ENCODE results near the gene SNX15. TPM values are rescaled to one million over a fixed set of nuclear protein-coding genes. Genes with fewer than 3 reads are reported as not detected.

Gene SNX15
- total RNA-seq, 1 donor: 25.9 TPM

GRCh38 chr11:65055538-65055937 is 28.3 kb downstream of the SNX15 start:
- DNase-seq (ENCODE audit: low read depth in 2 of 3, low spot score in 2 of 3): no peak

- no peak for DNase-seq (ENCODE audit: low read depth in 2 of 3, low spot score in 2 of 3)
Observed at GRCh38 chr11:65056999-65057398, 29.8 kb downstream of the SNX15 start.

- DNase-seq (ENCODE audit: low read depth in 2 of 3, low spot score in 2 of 3): no peak
Observed at GRCh38 chr11:65057526-65057925, 30.3 kb downstream of the SNX15 start.

- DNase-seq (ENCODE audit: low read depth in 2 of 3, low spot score in 2 of 3): no peak
Observed at GRCh38 chr11:65058012-65058411, 30.8 kb downstream of the SNX15 start.

GRCh38 chr11:65058419-65059054 is 31.3 kb downstream of the SNX15 start, which contains the start of gene NAALADL1:
Gene NAALADL1, minus strand, starts transcription at chr11:65058553. Its CDS starts 32 bp downstream, at chr11:65058521.
- DNase-seq (ENCODE audit: low read depth in 2 of 3, low spot score in 2 of 3): no peak

GRCh38 chr11:65059523-65059922 is 32.3 kb downstream of the SNX15 start:
- no peak for DNase-seq (ENCODE audit: low read depth in 2 of 3, low spot score in 2 of 3)

- no peak for DNase-seq (ENCODE audit: low read depth in 2 of 3, low spot score in 2 of 3)
Observed at GRCh38 chr11:65059959-65060824, 33.0 kb downstream of the SNX15 start.

GRCh38 chr11:65060913-65061408 is 33.7 kb downstream of the SNX15 start:
- DNase-seq (ENCODE audit: low read depth in 2 of 3, low spot score in 2 of 3): peak in 1 of 3 donors; percentile 27

- DNase-seq (ENCODE audit: low read depth in 2 of 3, low spot score in 2 of 3): no peak
Observed at GRCh38 chr11:65063532-65063931, 36.3 kb downstream of the SNX15 start.

- DNase-seq (ENCODE audit: low read depth in 2 of 3, low spot score in 2 of 3): no peak
Observed at GRCh38 chr11:65064847-65065240, 37.6 kb downstream of the SNX15 start.

- no peak for DNase-seq (ENCODE audit: low read depth in 2 of 3, low spot score in 2 of 3)
Observed at GRCh38 chr11:65065851-65066250, 38.6 kb downstream of the SNX15 start.

GRCh38 chr11:65066315-65066714 is 39.1 kb downstream of the SNX15 start:
- DNase-seq (ENCODE audit: low read depth in 2 of 3, low spot score in 2 of 3): no peak

GRCh38 chr11:65066805-65067291 is 39.6 kb downstream of the SNX15 start:
- DNase-seq (ENCODE audit: low read depth in 2 of 3, low spot score in 2 of 3): no peak

- no peak for DNase-seq (ENCODE audit: low read depth in 2 of 3, low spot score in 2 of 3)
Observed at GRCh38 chr11:65067446-65067845, 40.2 kb downstream of the SNX15 start.

GRCh38 chr11:65069217-65069616 is 42.0 kb downstream of the SNX15 start:
- DNase-seq (ENCODE audit: low read depth in 2 of 3, low spot score in 2 of 3): peak in 1 of 3 donors; percentile 41

- no peak for DNase-seq (ENCODE audit: low read depth in 2 of 3, low spot score in 2 of 3)
Observed at GRCh38 chr11:65071907-65072630, 44.8 kb downstream of the SNX15 start.

- no peak for DNase-seq (ENCODE audit: low read depth in 2 of 3, low spot score in 2 of 3)
Observed at GRCh38 chr11:65072631-65072966, 45.4 kb downstream of the SNX15 start.

- DNase-seq (ENCODE audit: low read depth in 2 of 3, low spot score in 2 of 3): no peak
Observed at GRCh38 chr11:65077451-65077850, 50.2 kb downstream of the SNX15 start.

- peak; percentile 44 to 82 (median 66) for DNase-seq (ENCODE audit: low read depth in 2 of 3, low spot score in 2 of 3)
Observed at GRCh38 chr11:65078151-65078550, 50.9 kb downstream of the SNX15 start.

- DNase-seq (ENCODE audit: low read depth in 2 of 3, low spot score in 2 of 3): no peak
Observed at GRCh38 chr11:65078786-65079342, 51.6 kb downstream of the SNX15 start.

Measured in hematopoietic multipotent progenitor cell (in vitro differentiated cells).